Suprapubic skin (tissue), 4 donors: Measurements from ENCODE around the gene DTNB. TPM values are rescaled to one million over a fixed set of nuclear protein-coding genes. Genes with fewer than 3 reads are reported as not detected.

ENCODE experiments used
- DNase-seq, 2 donors: peaks; one replicate each; pipeline ENCODE4 v3.0.0-alpha.2; 2019; ENCODE audit warnings: low spot score in 2 of 2
- H3K27ac ChIP-seq: fragments of 200-600 bp; sonication (generic); one replicate; pipeline ENCODE4 v1.5.1; 2019
- H3K27me3 ChIP-seq: fragments of 200-600 bp; sonication (generic); one replicate; pipeline ENCODE4 v1.5.1; 2019
- H3K36me3 ChIP-seq: fragments of 200-600 bp; sonication (generic); one replicate; pipeline ENCODE4 v1.5.1; 2019
- H3K4me1 ChIP-seq: fragments of 200-600 bp; sonication (generic); one replicate; pipeline ENCODE4 v1.5.1; 2019
- H3K4me3 ChIP-seq: fragments of 200-600 bp; sonication (generic); one replicate; pipeline ENCODE4 v1.5.1; 2019; ENCODE audit warnings: mild to moderate bottlenecking
- H3K9me3 ChIP-seq: fragments of 200-600 bp; sonication (generic); one replicate; pipeline ENCODE4 v1.5.1; 2019
- EP300 ChIP-seq: sonication (generic); formaldehyde crosslinking; IDR thresholded peaks from one replicate; pipeline ENCODE4 v1.6.1; 2017; ENCODE audit warnings: antibody characterized with exemption
- POLR2A ChIP-seq, 2 donors: fragments of 450-650 bp; IDR thresholded peaks; one replicate each; pipeline ENCODE4 v1.6.1; 2017; ENCODE audit warnings: antibody characterized with exemption in 2 of 2, mild to moderate bottlenecking in 2 of 2, moderate library complexity in 2 of 2
- POLR2AphosphoS5 ChIP-seq, 3 donors: sonication (generic); formaldehyde crosslinking; IDR thresholded peaks; one replicate each; pipeline ENCODE4 v1.6.1; 2017; ENCODE audit warnings: antibody characterized with exemption in 3 of 3
- WGBS: methylation state at CpG from one replicate; pipeline ENCODE4 v1.1.5; 2018; 5-methylcytosine and 5-hydroxymethylcytosine counted together
- total RNA-seq, 4 donors: library from RNA; depleted of rRNA; stranded (reverse); fragments of >200 nt; gene quantifications; one replicate each; pipeline ENCODE4 v1.1.0, GENCODE V29; 2016
- TF ChIP-seq, protein P1 (sequence below), 2 donors: fragments of 200-600 bp in 1 of 2; fragments of 450-650 bp in 1 of 2; sonication (generic) in 1 of 2; IDR thresholded peaks; one replicate each; pipeline ENCODE4 v1.5.1; 2016 to 2019; ENCODE audit warnings: antibody characterized with exemption in 2 of 2, mild to moderate bottlenecking in 1 of 2, moderate library complexity in 1 of 2

DTNB gene
- total RNA-seq, 4 donors from 2014 or later = 11.8 to 40.1 (median 24.1) TPM

DNA sequence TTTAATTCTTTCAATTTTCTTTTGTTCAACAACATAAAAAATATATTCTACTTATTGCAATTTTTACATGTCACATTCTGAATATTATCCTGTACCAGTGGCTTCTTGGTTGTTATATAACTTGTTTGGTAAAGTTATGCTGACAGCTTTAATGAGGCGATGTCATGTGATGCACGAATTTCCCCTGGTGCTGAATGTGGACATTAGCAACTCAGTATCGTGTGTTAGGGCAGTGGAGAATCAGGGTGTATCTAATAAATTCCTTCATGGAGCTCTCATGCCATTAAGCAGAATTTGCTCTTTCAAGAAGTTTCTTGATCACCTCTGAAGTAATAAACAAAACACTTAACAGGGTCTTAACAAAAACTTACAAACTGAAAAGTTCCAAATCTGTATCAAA is 232.0 kb downstream of the DTNB start:
- no peaks in the 10 kb centered on the region for H3K9me3 ChIP-seq
- 72% methylated on average over 3 of the region's 3 CpGs for WGBS

DNA sequence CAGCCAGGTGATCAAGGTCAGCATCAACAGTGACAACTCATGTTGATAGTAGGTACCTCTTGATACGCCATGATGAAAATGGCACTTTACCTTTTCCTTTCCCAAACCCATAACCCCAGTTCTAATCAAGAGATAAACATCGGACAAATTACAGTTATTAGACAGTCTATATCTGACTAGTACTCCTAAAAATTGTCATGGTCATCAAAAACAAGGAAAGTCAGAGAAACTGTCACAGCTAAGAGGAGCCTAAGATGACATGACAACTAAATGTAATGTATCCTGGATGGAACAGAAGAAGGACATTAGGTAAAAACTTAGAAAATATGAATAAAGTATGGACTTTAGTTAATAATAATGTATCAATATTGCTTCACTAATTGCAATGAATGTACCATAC is 234.6 kb downstream of the DTNB start:
- H3K36me3 ChIP-seq = peaks cover 5% of the 10 kb centered on the region
- no peak overlapping the region for H3K4me3 ChIP-seq
- H3K4me1 ChIP-seq = no peaks in the 10 kb centered on the region
- no peaks in the 10 kb centered on the region for H3K9me3 ChIP-seq
- DNase-seq = no peak
- WGBS = 96% methylated on average over 2 of the region's 2 CpGs
- no peak overlapping the region for H3K27ac ChIP-seq
- TF ChIP-seq, protein P1, sequence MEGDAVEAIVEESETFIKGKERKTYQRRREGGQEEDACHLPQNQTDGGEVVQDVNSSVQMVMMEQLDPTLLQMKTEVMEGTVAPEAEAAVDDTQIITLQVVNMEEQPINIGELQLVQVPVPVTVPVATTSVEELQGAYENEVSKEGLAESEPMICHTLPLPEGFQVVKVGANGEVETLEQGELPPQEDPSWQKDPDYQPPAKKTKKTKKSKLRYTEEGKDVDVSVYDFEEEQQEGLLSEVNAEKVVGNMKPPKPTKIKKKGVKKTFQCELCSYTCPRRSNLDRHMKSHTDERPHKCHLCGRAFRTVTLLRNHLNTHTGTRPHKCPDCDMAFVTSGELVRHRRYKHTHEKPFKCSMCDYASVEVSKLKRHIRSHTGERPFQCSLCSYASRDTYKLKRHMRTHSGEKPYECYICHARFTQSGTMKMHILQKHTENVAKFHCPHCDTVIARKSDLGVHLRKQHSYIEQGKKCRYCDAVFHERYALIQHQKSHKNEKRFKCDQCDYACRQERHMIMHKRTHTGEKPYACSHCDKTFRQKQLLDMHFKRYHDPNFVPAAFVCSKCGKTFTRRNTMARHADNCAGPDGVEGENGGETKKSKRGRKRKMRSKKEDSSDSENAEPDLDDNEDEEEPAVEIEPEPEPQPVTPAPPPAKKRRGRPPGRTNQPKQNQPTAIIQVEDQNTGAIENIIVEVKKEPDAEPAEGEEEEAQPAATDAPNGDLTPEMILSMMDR (IDR thresholded peaks at IDR 0.05) = no peak
- no peak for TF ChIP-seq POLR2AphosphoS5 (IDR thresholded peaks at IDR 0.05)
- no peaks in the 10 kb centered on the region for H3K27me3 ChIP-seq

More for the DNA sequence above, 232.0 kb downstream of the DTNB start:
- Histone ChIP-seq H3K4me3 (no peak overlapping the region), H3K36me3 (no peaks in the 10 kb centered on the region), H3K27ac (no peak overlapping the region), H3K27me3 (no peaks in the 10 kb centered on the region), H3K4me1 (no peaks in the 10 kb centered on the region)
- TF ChIP-seq, protein P1 (IDR thresholded peaks at IDR 0.05) = no peak
- TF ChIP-seq EP300 (no peak), POLR2A (IDR thresholded peaks at IDR 0.05) (no peak), POLR2AphosphoS5 (IDR thresholded peaks at IDR 0.05) (no peak)
- DNase-seq = no peak

DNA sequence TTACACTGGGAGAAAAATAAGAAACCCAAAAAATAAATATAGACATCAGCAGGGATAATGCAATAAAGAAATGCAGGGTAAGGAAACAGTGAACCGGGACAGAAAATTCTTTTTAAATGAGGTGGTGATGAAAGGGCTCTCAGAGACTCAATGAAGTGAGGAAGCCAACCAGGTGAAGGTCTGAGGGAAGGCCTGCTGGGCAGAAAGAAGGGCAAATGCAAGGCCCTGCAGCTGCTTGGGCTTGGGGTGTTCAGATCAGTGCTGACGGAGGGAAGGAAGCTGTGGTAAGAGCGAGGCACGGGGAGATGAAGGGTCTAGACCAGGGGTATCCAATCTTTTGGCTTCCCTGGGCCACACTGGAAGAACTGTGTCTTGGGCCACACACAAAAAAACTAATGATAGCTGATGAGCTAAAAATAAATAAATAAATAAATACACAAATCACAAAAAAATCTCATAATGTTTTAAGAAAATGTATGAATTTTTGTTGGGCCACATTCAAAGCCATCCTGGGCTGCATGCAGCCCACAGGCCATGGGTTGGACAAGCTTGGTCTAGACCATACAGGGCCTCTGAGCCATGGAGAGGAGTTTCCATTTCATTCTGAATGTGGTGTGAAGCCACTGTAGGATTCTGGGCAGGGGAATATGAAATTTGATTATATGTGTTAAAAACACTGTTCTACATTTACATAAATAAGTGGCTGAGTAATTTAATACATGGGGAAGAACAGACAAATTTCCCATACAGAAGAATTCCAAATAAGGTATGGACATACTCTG is 235.3 kb downstream of the DTNB start:
- Histone ChIP-seq H3K4me1 (no peaks in the 10 kb centered on the region), H3K27me3 (no peaks in the 10 kb centered on the region), H3K4me3 (no peak overlapping the region), H3K27ac (no peak overlapping the region), H3K9me3 (no peaks in the 10 kb centered on the region), H3K36me3 (peaks cover 5% of the 10 kb centered on the region)
- WGBS = 91% methylated on average over 4 of the region's 4 CpGs
- TF ChIP-seq POLR2A (IDR thresholded peaks at IDR 0.05) = no peak
- no peak for TF ChIP-seq EP300
- no peak for TF ChIP-seq POLR2AphosphoS5 (IDR thresholded peaks at IDR 0.05)
- TF ChIP-seq, protein P1 (IDR thresholded peaks at IDR 0.05) = no peak
- DNase-seq = no peak

DNA sequence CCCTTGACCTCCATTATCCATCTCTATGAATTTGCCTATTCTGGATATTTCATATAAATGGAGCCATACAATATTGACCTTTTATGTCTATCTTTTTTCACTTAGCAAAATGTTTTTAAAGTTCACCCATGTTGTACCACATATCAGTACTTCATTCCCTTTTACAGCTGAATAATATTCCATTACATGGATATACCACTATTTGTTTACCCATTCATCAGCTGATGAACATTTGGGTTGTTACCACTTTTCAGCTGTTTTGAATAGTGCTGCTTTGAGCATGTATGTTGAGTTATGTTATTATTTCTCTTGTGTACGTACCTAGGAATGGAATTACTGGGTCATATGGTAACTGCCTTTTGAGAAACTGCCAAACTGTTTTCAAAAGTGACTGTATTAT is 238.0 kb downstream of the DTNB start:
- Histone ChIP-seq H3K4me3 (no peak overlapping the region), H3K27ac (no peak overlapping the region), H3K36me3 (peaks cover 5% of the 10 kb centered on the region), H3K9me3 (no peaks in the 10 kb centered on the region), H3K27me3 (no peaks in the 10 kb centered on the region), H3K4me1 (no peaks in the 10 kb centered on the region)
- 100% methylated on average over 1 of the region's 1 CpG for WGBS
- TF ChIP-seq, protein P1 (IDR thresholded peaks at IDR 0.05) = no peak
- TF ChIP-seq POLR2AphosphoS5 (IDR thresholded peaks at IDR 0.05) = no peak
- no peak for TF ChIP-seq POLR2A (IDR thresholded peaks at IDR 0.05)
- TF ChIP-seq EP300 = no peak
- DNase-seq = no peak

DNA sequence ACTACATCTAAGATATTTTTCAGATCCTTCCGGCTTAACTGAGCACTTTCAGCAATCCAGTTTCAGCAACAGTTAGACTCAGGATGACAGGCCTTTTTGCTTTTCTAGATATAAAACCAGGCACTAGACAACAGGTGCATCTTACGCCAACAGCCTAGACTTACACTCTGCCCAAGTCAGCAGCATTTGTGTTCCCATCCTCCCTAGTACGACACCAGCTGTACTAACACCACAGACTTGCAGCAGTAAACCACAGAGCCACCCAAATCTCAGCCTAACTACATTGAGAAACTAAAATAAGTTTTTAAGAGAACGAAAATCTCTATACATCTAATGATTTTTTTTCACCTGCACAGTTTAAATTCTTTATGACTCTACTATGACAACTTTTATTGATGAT is 241.8 kb downstream of the DTNB start:
- H3K4me3 ChIP-seq = no peak overlapping the region
- no peaks in the 10 kb centered on the region for H3K27me3 ChIP-seq
- no peaks in the 10 kb centered on the region for H3K4me1 ChIP-seq
- no peak for TF ChIP-seq POLR2A (IDR thresholded peaks at IDR 0.05)
- TF ChIP-seq POLR2AphosphoS5 (IDR thresholded peaks at IDR 0.05) = no peak
- TF ChIP-seq, protein P1 (IDR thresholded peaks at IDR 0.05) = no peak
- no peak for TF ChIP-seq EP300
- DNase-seq = no peak
- H3K27ac ChIP-seq = no peak overlapping the region
- H3K36me3 ChIP-seq = peaks cover 5% of the 10 kb centered on the region
- WGBS = 92% methylated on average over 4 of the region's 4 CpGs
- H3K9me3 ChIP-seq = no peaks in the 10 kb centered on the region
